Neural progenitor cell (in vitro differentiated cells): ENCODE measurements around the gene BCL6B. TPM values are rescaled to one million over a fixed set of nuclear protein-coding genes. Genes with fewer than 3 reads are reported as not detected.
A peak's percentile ranks its signal among the peaks of the same experiment; 100 is the strongest.

ENCODE experiments used
- DNase-seq: peaks from one replicate; pipeline ENCODE4 v3.0.0-alpha.2; 2016; ENCODE audit warnings: low spot score
- H2AFZ ChIP-seq: fragments of 200-600 bp; sonication (generic); replicated peaks from 2 replicates; pipeline ENCODE4 v1.6.1; 2016; ENCODE audit warnings: antibody characterized with exemption
- H3F3A ChIP-seq: fragments of 200-600 bp; sonication (generic); 2 replicates; pipeline ENCODE4 v1.6.1; 2016; ENCODE audit warnings: antibody characterized with exemption, low read depth
- H3K27ac ChIP-seq: fragments of 200-600 bp; sonication (generic); 2 replicates; pipeline ENCODE4 v1.5.1; 2016; ENCODE audit warnings: mild to moderate bottlenecking
- H3K27me3 ChIP-seq: fragments of 200-600 bp; sonication (generic); 2 replicates; pipeline ENCODE4 v1.6.1; 2016; ENCODE audit warnings: mild to moderate bottlenecking, moderate library complexity
- H3K36me3 ChIP-seq: fragments of 200-600 bp; sonication (generic); 2 replicates; pipeline ENCODE4 v1.5.1; 2016
- H3K4me1 ChIP-seq: fragments of 200-600 bp; sonication (generic); 2 replicates; pipeline ENCODE4 v1.6.1; 2016; ENCODE audit warnings: mixed run types
- H3K4me2 ChIP-seq: fragments of 200-600 bp; sonication (generic); 2 replicates; pipeline ENCODE4 v1.6.1; 2016
- H3K4me3 ChIP-seq: fragments of 200-600 bp; sonication (generic); 2 replicates; pipeline ENCODE4 v1.5.1; 2016
- H3K79me2 ChIP-seq: fragments of 200-600 bp; sonication (generic); 2 replicates; pipeline ENCODE4 v1.6.1; 2016; ENCODE audit warnings: low read depth
- H3K9ac ChIP-seq: fragments of 200-600 bp; sonication (generic); 2 replicates; pipeline ENCODE4 v1.6.1; 2016
- H3K9me3 ChIP-seq: fragments of 200-600 bp; sonication (generic); 2 replicates; pipeline ENCODE4 v1.5.1; 2016; ENCODE audit warnings: low read depth
- H4K20me1 ChIP-seq: fragments of 200-600 bp; sonication (generic); 2 replicates; pipeline ENCODE4 v1.6.1; 2016; ENCODE audit warnings: low read depth
- H3K27ac Mint-ChIP-seq: 3 replicates; pipeline ENCODE4 v1.8.0; 2021; ENCODE audit warnings: mixed read lengths
- H3K27me3 Mint-ChIP-seq: 2 replicates; pipeline ENCODE4 v1.8.0; 2022; ENCODE audit warnings: low read depth, mild to moderate bottlenecking, inconsistent platforms, moderate library complexity, mixed read lengths; ENCODE audit not compliant: insufficient read depth
- H3K36me3 Mint-ChIP-seq: 3 replicates; pipeline ENCODE4 v1.8.0; 2021; ENCODE audit warnings: mixed read lengths
- H3K4me1 Mint-ChIP-seq: 3 replicates; pipeline ENCODE4 v1.8.0; 2021; ENCODE audit warnings: mixed read lengths
- H3K4me3 Mint-ChIP-seq: 3 replicates; pipeline ENCODE4 v1.8.0; 2021; ENCODE audit warnings: mild to moderate bottlenecking, moderate library complexity, mixed read lengths
- H3K9me3 Mint-ChIP-seq: 3 replicates; pipeline ENCODE4 v1.8.0; 2020; ENCODE audit warnings: mixed read lengths
- EZH2 ChIP-seq: fragments of 200-600 bp; sonication (generic); IDR thresholded peaks from 2 replicates; pipeline ENCODE4 v1.6.1; 2017; ENCODE audit warnings: antibody characterized with exemption, mild to moderate bottlenecking, moderate library complexity
- EZH2phosphoT487 ChIP-seq: fragments of 200-600 bp; sonication (generic); IDR thresholded peaks from 2 replicates; pipeline ENCODE4 v1.6.1; 2017; ENCODE audit warnings: antibody characterized with exemption
- total RNA-seq: library from RNA; depleted of rRNA; stranded (reverse); fragments of >200 nt; gene quantifications from 2 replicates; pipeline ENCODE4 v1.2.3, GENCODE V29; 2015; ENCODE audit warnings: low replicate concordance
- TF ChIP-seq, protein P1 (sequence below): fragments of 200-600 bp; sonication (generic); IDR thresholded peaks from 2 replicates; pipeline ENCODE4 v1.5.1; 2017; ENCODE audit warnings: antibody characterized with exemption, mild to moderate bottlenecking

BCL6B gene
- total RNA-seq, 1 donor from 2014 or later = 3.8 TPM

DNA sequence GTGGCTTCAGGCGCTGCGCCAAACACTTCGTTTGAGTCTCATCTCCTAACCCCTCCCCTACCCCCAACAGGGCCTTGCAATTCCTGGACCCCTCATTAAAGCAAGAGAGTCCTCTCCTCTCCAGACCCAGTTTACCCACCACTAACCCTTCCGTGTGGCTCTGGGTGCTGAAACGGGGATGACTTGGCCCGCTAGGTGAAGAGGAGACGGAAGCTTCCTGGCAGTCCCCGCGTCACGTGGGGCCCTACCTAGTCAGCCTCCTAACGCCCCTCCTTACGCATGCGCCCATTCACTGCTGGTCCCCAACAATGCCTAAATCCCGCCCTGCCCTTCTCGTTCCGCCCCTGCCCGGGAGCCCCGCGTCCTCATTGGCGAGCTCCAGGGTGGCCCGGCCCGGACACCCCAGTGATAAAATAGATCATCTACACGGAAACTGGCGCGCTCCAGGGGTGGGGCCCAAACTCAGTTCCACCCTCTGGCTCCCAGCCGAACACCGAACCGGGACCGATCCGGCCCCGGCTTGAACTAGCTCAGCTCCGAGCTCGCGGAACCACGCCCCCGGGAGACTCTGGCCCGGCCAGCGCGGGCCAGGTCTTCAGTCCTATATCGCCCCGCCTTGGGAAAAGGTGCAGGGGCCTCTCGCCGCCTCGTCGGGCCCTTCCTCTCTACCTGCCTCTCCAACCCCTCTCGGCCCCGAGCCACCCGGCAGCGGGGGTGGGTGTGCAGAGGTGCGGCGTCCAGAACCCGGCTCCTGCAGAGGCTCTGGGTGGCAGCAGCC, 12.9 kb downstream of the BCL6B start, which contains the start of gene SLC16A13:
Gene SLC16A13 (plus strand): TSS at position 425 of the 778 bp plus-strand sequence. CDS start 368 bp downstream, outside the sequence.
- Mint-ChIP-seq H3K4me1 (peaks cover 31% of the 10 kb centered on the region), H3K27ac (peak within 1 kb of the TSS; percentile 89), H3K36me3 (no peaks in the 10 kb centered on the region), H3K9me3 (no peaks in the 10 kb centered on the region), H3K27me3 (peaks cover 12% of the 10 kb centered on the region), H3K4me3 (peak within 1 kb of the TSS; percentile 98)
- Histone ChIP-seq H3K4me2 (peak within 1 kb of the TSS; percentile 88), H3K9ac (peak within 1 kb of the TSS; percentile 4), H3K9me3 (no peaks in the 10 kb centered on the region), H2AFZ (peak within 1 kb of the TSS; percentile 94), H3K79me2 (no peaks in the 10 kb centered on the region), H3K4me3 (peak within 1 kb of the TSS; percentile 84), H3F3A (no peaks in the 10 kb centered on the region), H3K27me3 (peaks cover 23% of the 10 kb centered on the region), H3K4me1 (no peaks in the 10 kb centered on the region), H3K36me3 (no peaks in the 10 kb centered on the region), H4K20me1 (peaks cover 19% of the 10 kb centered on the region), H3K27ac (no peak within 1 kb of the TSS)
- no peak for TF ChIP-seq EZH2phosphoT487
- TF ChIP-seq, protein P1, sequence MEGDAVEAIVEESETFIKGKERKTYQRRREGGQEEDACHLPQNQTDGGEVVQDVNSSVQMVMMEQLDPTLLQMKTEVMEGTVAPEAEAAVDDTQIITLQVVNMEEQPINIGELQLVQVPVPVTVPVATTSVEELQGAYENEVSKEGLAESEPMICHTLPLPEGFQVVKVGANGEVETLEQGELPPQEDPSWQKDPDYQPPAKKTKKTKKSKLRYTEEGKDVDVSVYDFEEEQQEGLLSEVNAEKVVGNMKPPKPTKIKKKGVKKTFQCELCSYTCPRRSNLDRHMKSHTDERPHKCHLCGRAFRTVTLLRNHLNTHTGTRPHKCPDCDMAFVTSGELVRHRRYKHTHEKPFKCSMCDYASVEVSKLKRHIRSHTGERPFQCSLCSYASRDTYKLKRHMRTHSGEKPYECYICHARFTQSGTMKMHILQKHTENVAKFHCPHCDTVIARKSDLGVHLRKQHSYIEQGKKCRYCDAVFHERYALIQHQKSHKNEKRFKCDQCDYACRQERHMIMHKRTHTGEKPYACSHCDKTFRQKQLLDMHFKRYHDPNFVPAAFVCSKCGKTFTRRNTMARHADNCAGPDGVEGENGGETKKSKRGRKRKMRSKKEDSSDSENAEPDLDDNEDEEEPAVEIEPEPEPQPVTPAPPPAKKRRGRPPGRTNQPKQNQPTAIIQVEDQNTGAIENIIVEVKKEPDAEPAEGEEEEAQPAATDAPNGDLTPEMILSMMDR = no peak
- DNase-seq = peak; percentile 98

DNA sequence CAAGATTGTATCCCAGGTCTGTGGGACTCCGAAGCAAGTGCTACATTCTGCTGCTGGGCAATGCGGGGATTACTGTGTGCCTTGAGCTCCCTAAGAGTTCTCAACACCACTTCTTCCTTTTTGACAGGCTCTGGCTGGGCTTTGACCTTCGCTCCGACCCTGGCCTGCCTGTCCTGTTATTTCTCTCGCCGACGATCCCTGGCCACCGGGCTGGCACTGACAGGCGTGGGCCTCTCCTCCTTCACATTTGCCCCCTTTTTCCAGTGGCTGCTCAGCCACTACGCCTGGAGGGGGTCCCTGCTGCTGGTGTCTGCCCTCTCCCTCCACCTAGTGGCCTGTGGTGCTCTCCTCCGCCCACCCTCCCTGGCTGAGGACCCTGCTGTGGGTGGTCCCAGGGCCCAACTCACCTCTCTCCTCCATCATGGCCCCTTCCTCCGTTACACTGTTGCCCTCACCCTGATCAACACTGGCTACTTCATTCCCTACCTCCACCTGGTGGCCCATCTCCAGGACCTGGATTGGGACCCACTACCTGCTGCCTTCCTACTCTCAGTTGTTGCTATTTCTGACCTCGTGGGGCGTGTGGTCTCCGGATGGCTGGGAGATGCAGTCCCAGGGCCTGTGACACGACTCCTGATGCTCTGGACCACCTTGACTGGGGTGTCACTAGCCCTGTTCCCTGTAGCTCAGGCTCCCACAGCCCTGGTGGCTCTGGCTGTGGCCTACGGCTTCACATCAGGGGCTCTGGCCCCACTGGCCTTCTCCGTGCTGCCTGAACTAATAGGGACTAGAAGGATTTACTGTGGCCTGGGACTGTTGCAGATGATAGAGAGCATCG, 15.4 kb downstream of the BCL6B start:
- H3K4me2 ChIP-seq = no peak overlapping the region
- H3F3A ChIP-seq = peaks cover 17% of the 10 kb centered on the region
- H3K27me3 ChIP-seq = peaks cover 48% of the 10 kb centered on the region
- Mint-ChIP-seq H3K4me3 (peak overlapping the region; percentile 17), H3K27me3 (peaks cover 17% of the 10 kb centered on the region), H3K36me3 (no peaks in the 10 kb centered on the region), H3K9me3 (no peaks in the 10 kb centered on the region), H3K4me1 (peaks cover 43% of the 10 kb centered on the region), H3K27ac (no peak overlapping the region)
- H4K20me1 ChIP-seq = peaks cover 38% of the 10 kb centered on the region
- TF ChIP-seq EZH2 = no peak
- no peak for TF ChIP-seq EZH2phosphoT487
- TF ChIP-seq, protein P1 = peak; percentile 14
- H3K9me3 ChIP-seq = no peaks in the 10 kb centered on the region
- H3K79me2 ChIP-seq = no peaks in the 10 kb centered on the region
- H3K27ac ChIP-seq = no peak overlapping the region
- no peaks in the 10 kb centered on the region for H3K36me3 ChIP-seq
- peak; percentile 32 for DNase-seq
- H3K9ac ChIP-seq = no peak overlapping the region
- no peak overlapping the region for H3K4me3 ChIP-seq
- H3K4me1 ChIP-seq = peaks cover 12% of the 10 kb centered on the region
- H2AFZ ChIP-seq = no peak overlapping the region

DNA sequence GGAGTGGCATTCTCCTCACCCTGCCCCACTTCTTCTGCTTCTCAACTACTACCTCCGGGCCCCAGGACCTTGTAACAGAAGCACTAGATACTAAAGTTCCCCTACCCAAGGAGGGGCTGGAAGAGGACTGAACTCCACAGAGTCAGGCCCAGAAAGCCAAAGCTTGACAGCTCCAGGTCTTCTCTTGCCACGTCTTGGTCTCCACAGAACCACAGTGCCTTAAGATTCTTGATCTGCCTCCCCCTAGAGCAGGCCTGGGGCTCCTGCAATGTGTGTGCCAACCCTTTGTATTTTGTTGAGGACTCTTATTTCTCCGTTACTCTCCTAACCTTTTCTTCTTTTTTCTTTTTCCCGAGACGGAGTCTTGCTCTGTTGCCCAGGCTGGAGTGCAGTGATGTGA, 17.0 kb downstream of the BCL6B start:
- Mint-ChIP-seq H3K36me3 (no peaks in the 10 kb centered on the region), H3K4me3 (no peak overlapping the region), H3K9me3 (no peaks in the 10 kb centered on the region), H3K27ac (no peak overlapping the region), H3K4me1 (peaks cover 42% of the 10 kb centered on the region), H3K27me3 (peaks cover 22% of the 10 kb centered on the region)
- no peak overlapping the region for H3K9ac ChIP-seq
- H3K27ac ChIP-seq = no peak overlapping the region
- H3K9me3 ChIP-seq = no peaks in the 10 kb centered on the region
- H3K79me2 ChIP-seq = no peaks in the 10 kb centered on the region
- peaks cover 45% of the 10 kb centered on the region for H4K20me1 ChIP-seq
- H3F3A ChIP-seq = peaks cover 19% of the 10 kb centered on the region
- no peak overlapping the region for H3K4me3 ChIP-seq
- H3K4me2 ChIP-seq = no peak overlapping the region
- no peaks in the 10 kb centered on the region for H3K36me3 ChIP-seq
- no peak for DNase-seq
- TF ChIP-seq EZH2phosphoT487 (no peak), EZH2 (no peak)
- TF ChIP-seq, protein P1 = no peak
- H3K27me3 ChIP-seq = peaks cover 64% of the 10 kb centered on the region
- H3K4me1 ChIP-seq = peaks cover 19% of the 10 kb centered on the region
- no peak overlapping the region for H2AFZ ChIP-seq
